ENCODE data around the gene STRADB. TPM values are rescaled to one million over a fixed set of nuclear protein-coding genes. Genes with fewer than 3 reads are reported as not detected.
"Not testable (repeated sequence)": the region's sequence is repeated elsewhere in the genome, so short reads cannot be mapped to it uniquely, and the experiment has no call there.

STRADB gene
- polyA plus RNA-seq, 1 donor = 103 TPM

- no peak for DNase-seq
Measured at GRCh38 chr2:201465524-201465971, 14.0 kb downstream of the STRADB start.

DNA sequence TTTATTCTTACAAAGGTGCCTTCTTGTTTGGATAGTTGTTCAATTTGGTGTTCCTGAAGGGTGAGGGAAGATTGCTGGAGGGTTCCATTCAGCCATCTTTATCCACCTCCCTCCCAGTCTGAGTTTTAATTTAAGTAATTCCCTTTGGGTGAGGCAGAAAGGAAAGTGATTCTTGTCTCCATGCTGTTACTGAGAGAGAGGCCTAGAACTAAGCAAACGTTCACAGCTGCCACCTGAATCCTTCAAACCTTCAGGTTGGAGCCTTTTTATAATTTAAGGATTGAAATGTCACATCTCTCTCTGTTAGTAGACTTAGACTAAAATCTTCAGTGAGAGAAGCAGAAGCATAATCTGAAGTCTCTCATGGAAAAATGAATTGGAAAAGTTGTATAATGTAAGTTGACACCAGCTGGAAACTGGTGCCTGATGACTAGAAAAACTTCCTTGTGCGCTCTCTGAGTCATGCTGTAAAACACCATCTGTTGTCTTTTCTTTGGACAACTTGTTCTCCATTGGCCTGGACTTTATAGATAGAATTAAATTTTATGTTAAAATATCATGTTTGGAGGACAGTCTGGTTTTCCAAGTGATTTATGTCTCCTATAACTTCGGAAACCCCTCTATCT, 14.6 kb downstream of the STRADB start:
- DNase-seq = peak; percentile 44

DNA sequence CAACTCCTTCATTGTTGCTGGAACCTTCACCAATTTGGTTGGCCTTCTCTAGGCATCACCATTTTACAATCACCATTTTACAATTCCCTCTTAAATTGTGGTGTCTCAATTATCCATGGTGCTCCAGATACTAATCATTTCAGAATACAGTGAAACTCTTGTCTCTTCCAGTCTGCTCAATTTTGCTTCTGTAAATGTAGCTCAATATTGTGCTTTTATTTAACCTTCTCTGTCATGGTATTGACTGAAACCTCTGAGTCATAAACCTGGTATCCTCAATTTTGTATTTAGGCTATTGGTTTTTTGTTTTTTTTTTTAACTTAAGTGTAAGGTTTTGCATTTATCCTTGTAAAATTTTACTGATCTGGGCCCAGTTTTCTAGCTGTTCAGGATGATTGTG, 16.1 kb downstream of the STRADB start:
- no peak for DNase-seq

DNA sequence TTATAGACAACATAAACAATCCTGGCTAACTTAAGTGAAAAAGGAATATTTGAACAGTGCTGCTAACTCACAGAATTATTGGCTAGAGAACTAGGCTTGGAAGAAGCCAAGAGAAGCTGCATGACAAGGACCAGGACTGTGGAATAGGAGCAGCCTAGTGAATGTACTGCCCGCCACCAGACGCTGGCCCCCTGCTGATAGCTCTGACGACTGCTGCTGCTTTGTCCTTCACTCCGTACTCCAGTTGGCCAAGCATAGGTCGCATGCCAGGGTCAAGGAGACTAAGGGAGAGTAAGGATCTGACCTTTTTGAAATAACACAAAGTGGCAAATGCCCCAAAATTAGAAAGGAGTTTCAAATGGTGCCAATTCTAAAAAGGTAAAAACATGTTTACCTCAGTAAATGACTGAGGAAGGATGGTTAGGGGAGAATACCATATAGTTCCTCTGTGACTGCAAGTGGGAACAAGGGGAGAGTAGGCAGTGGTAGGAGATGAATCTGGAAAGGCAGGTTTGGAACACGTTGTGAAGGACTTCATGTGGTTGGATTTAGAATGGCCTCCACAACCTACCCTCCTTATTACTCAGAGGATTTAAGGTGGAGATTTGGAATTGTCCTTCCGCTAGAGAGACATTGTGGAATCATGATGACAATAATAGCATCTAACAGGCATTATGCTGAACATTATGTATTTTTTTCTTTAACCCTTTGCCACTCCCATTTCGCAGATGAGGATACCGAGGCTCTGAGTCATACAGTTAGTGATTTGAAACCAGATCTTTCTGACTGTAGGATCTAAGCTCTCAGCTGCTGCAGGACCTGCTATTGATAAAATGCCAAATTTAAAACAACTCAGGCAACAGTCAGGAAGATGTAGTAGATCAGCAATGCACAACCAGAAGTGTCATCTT, 19.5 kb downstream of the STRADB start:
- no peak for DNase-seq

GRCh38 chr2:201471732-201472393, 20.3 kb downstream of the STRADB start:
- no peak for DNase-seq

- no peak for DNase-seq
Measured at GRCh38 chr2:201472411-201472810, 20.9 kb downstream of the STRADB start.

GRCh38 chr2:201482543-201482942, 31.0 kb downstream of the STRADB start:
- no peak for DNase-seq

DNA sequence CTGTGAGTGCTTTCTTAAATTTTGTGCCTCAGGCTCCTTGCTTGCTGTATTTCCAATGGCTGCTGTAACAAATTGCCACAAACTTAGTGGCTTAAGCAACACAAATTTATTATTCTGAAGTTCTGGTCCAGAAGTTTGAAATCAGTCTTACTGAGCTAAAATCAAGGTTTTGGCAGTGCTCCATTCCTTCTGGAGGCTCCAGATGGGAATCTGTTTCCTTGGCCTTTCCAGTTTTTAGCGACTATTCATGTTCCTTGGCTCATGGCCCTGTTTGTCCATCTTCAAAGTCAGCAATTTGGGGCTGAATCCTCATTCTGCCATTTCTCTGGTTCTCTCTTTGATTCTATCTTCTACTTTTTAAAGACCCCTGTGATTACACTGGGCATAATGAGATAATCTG, 31.8 kb downstream of the STRADB start:
- DNase-seq = no peak

DNA sequence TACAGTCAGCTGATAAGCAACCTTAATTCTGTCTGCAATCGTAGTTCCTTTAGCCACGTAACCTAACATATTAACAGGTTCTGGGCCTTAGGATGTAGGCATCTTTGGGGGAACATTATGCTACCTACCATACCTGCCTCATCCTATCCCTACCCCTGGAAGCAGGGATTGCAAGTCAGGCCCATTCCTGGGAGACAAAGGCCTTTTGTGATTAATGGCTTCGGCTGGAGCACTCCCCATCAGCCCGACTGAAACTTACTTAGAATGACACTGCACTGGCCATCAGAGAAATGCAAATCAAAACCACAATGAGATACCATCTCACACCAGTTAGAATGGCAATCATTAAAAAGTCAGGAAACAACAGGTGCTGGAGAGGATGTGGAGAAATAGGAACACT, 32.2 kb downstream of the STRADB start:
- DNase-seq = not testable (repeated sequence)

DNA sequence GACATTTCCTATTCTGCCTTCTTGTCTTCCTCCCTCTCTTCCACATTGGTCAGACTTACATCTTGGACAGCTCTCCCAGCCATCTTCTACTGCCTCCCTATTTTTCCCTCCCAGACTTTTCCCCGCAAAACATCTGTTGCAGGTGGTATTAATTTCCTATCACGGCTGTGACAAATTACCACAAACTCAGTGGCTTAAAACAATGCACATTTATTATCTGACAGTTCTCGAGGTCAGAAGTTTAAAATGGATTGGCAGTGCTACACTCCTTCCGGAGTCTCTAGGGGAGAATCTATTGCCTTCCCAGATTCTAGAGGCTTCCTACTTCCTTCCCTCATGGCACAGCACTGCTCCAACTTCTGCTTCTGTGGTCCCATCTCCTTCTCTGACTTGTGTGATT, 33.3 kb downstream of the STRADB start:
- no peak for DNase-seq

DNA sequence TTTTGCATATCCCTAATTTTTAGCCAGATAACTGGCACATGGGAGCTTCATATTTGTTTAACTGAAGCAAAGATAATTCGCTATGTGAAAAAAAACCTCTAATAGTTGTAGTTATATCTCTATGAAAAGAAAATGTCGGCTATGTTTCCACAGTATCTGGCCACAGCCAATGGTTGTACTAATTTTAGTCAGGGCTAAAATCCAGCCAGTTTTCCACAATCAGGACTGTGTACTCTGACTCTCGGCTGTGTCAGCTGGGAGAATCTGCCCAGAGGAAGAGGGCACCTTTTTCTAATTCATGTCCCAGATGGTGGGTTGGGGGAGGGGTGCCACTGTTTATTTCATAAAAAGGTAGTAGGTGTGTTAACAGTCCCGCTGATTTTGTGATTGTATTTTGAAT, 38.8 kb downstream of the STRADB start:
- no peak for DNase-seq

- no peak for DNase-seq
Measured at GRCh38 chr2:201496785-201497184, 45.2 kb downstream of the STRADB start.

DNA sequence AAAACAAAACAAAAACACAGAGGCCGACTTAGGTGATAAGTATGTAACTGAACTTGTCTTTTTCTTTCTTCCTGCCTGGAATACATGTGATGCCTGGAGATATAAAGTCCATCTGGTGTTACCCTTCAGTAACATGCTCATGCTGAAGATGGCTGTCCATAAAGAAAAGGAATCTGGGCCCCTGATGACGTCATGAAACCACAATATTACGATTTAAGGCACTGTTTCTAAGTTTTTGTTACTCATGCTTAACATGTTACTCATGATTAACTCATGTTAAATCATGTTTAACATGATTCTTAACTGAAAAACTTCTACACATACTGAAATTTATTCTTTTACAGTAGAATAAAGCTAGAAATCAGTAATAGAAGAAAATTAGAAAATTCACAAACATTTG, 49.0 kb downstream of the STRADB start:
- DNase-seq = no peak

DNA sequence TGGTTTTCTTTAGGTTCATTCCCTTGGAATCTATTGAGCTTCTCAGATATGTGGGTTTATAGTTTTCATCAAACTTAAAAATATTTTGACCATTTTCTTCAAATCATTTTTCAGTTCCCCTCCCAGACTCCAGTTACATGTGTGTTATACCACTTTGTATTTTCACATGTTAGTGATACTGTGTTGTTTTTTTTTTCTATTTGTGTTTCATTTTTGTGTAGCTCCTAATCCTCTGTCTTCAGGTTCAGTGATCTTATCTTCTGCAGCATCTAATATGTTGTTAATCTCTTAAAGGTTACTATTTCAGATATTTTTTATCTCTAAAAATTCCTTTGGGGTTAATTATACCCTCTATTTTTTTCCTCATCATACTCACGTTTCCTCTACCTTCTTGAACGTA, 51.2 kb downstream of the STRADB start:
- DNase-seq = no peak

GRCh38 chr2:201507725-201508124, 56.2 kb downstream of the STRADB start:
- DNase-seq = no peak

DNA sequence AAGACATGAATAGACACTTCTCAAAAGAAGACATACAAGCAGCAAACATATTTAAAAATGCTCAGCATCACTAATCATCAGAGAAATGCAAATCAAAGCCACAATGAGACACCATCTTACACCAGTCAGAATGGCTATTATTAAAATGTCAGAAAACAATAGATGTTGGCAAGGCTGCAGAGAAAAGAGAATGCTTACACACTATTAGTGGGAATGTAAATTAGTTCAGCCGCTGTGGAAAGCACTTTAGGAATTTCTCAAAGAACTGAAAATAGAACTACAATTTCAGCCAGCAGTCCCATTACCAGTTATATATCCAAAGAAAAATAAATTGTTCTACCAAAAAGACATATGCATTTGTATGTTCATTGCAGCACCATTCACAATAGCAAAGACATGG, 61.7 kb downstream of the STRADB start:
- no peak for DNase-seq

- no peak for DNase-seq
Measured at GRCh38 chr2:201515573-201516246, 64.2 kb downstream of the STRADB start.

- DNase-seq = no peak
Measured at GRCh38 chr2:201517094-201517493, 65.6 kb downstream of the STRADB start.

GRCh38 chr2:201520201-201520600, 68.7 kb downstream of the STRADB start:
- DNase-seq = no peak

DNA sequence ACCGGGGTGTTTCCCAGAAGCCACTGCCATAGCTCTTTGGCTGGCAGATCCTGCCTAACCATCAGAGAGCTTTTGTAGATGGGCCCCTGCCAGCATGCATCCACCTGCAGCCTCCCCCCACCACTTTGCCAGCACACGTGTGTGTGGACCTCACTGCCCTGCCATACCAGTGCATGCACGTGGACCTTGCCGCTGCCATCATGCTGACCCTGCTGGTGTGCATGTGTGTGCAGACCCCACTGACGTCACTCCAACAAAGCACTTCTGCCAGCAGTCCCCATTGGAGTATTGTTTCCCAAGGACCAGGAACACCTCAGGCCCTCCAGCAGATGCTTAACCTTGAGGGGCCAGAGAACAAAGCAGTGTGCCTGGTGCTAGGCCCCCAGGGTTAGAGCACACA, 71.4 kb downstream of the STRADB start:
- no peak for DNase-seq

- no peak for DNase-seq
Measured at GRCh38 chr2:201523506-201523905, 72.0 kb downstream of the STRADB start.
